NCI-H128 (cell line): ENCODE measurements around the gene TASP1.

ENCODE experiments used
- DNase-seq: peaks from one replicate; lab custom pipeline; 2025; ENCODE audit not compliant: unreplicated experiment; lab: John Stamatoyannopoulos, UW

TASP1 gene

DNA sequence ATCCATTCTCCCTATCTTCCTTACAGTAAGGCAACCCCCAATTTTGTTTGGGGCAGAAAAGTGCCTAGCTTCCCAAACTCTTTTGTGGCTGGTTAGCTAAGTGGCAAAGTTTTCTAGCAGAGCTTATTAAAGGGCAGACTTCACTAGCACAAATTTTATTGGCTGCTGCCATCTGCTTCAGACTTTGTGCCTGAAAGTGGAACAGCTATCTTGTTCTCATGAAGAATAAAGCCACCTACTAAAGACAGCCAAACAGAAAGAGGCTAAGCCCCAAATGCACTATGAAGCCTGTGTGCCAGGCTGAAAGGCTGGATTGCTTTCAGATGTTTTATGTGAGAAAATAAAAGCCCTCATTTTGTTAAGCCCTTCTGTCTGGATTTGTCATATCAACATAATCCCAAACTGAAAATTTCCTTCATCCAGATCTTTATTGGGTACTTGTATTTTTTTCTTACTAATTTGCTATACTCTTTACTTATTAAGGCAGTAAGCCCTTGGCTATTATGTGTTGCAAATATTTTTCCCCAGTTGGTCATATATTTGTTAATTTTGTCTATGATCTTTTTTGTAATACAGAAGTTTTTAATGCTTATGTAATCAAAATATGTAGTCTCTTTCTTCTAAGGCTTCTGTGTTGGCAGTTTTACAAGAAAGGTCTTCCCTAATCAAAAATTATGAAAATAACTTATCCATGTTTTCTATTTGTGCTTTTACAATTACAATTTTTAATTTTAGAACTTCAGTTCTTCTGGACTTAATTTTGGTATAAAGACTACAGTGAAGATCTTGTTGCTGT is 191.1 kb downstream of the TASP1 start:
- DNase-seq: no peak

DNA sequence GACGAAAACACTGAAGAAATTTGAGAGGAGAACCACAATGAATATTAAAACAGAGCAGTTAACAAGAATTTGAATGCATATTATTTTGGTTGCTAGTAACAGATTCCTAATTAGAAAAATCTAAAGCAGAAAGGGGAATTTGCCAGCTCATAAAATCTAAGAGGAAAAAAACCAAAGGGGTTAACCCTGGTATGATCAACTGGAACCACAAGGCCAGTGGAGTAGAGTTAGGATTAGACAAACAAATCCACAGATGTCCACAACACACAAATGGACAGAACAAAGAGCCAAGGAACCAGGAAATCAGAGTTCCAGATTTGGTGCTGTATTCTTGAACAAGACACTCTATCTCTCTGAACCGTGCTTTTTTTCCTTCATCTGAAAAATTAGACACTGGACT is 195.0 kb downstream of the TASP1 start:
- DNase-seq: no peak

DNA sequence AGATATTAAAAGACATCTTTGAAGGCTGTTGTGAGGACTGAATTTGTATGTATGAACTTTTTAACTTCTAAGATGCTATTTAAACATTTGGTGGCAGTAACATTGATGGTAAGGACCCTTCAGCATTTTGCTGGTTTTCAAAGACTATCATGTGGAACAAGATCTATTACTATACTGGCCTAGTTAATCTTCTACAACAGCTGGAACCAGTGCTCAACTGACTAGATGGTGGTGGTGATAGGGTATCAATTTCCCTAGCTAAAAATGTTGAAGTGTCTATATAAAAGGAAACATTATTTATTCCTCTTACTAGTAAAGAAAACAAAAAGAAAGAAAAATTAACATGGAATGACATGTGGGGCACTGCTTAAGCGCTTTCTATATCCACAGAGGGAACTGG is 195.7 kb downstream of the TASP1 start:
- no peak for DNase-seq

DNA sequence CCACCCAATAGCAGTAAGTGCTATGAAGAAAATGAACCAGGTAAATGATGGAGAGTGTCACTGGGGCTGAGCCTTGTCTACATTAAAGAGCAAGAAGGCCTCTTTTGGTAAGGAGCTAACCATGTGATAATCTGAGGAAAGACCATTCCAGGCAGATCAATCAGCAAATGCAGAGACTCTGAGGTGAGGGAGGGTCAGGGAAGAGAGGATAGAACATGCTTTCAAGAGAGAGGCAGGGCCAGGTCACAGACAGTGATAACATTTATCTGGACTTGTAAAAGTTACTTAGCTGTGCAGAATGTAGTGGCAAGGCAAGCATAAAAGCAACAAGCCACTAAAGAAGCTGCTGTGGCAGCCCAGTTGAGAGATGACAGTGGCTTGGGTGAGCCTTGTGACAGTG is 197.3 kb downstream of the TASP1 start:
- no peak for DNase-seq

DNA sequence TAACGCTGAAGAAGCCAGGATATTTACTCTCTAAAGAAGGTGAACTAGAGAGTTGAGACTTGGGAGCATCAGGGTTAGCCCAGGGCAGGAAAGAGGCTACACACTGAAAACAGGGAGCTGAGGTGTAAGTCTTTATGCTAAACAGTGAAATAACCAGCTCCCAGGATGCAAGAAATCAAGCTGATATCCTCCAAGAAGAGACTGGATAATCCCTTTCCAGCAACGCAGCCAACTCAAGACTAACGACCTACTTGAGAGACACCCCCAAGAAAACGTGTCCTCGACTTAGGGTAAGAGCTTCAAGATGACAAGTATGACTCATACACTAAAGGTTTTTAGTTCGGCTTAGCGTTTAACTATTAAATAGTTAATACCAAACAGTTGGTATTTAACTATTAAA is 202.2 kb downstream of the TASP1 start:
- DNase-seq: no peak

DNA sequence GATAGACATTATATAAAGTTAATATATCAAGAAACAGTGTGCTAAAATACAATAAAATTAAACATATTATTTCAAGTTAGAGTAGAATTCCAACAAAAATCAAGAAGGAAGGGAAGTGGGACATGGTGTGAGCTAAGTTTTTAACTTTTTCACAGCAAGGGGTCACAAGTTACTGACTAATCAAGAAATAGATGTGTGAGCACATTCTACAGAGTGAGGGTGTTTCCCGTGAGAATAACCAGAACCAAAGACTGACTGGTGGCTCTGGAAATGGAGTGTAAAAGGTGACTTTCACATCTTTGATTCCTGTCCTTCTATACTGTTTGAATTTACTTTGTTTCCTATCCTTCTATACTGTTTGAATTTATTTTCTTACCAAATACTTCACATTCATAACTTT is 206.6 kb downstream of the TASP1 start:
- no peak for DNase-seq

DNA sequence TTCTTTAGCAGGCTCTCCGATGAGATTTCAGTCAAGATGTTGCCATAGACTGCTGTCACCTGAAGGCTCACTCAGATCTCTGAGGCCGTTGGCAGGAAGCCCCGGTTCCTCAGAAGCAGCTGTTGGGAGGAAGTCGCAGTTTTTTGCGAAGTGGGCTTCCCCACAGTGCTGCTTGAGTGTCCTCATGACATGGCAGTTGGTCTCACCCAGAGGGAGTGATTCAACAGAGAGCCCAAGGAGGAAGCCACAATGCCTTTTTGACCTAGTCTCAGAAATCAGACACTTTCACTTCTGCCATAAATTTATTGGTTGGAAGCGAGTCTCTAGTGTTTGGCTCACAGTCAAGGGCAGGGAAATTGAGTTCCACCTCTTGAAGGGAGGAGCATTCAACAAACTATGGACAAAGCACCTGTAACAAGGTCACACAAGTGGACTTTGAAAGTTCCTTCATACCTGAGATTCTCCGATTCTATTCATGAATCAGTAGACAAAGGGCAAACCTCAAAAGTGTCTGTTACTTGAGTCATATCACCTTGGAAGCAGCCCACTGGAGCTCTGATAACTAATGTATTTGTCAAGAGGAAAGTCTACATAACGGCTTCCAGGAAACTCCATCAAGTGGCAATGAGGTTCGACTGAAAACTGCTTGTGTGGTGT is 208.3 kb downstream of the TASP1 start:
- no peak for DNase-seq

DNA sequence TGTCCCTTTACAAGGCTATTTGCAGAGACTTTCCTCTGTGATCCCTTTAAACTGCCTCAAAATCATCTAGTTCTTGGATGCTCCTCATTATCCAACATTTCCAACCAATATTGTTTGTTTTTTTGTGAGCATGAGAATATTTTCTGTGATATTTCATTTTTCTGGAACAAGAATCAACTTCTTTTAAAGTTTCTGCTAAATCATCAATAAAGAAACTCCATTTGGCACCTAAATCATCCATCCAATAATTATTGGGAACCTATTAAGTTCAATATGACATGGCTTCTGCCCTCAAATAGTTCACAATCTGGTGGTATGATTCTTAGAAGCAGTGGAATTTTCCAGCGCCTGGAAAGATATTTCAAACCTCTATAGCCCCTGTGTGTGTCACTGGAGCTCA is 210.0 kb downstream of the TASP1 start:
- no peak for DNase-seq

DNA sequence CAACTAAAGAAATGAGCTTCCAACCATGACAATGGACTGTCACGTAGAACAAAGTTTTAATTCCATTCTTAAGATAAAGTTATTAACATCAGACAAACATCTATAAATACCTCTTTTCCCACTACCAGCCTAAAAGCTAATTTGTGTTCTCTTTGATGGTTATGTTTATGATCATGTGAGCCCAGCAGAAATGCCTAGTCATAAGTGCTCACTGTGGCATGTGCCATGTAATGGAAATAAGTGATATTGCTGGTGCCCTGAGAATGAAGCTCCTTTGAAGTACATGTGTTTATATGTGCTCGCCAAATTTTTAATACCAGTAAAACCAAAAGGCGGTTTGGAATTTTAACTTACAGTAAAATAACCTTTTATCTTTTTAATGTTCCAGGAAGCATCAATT is 211.9 kb downstream of the TASP1 start:
- DNase-seq: no peak

DNA sequence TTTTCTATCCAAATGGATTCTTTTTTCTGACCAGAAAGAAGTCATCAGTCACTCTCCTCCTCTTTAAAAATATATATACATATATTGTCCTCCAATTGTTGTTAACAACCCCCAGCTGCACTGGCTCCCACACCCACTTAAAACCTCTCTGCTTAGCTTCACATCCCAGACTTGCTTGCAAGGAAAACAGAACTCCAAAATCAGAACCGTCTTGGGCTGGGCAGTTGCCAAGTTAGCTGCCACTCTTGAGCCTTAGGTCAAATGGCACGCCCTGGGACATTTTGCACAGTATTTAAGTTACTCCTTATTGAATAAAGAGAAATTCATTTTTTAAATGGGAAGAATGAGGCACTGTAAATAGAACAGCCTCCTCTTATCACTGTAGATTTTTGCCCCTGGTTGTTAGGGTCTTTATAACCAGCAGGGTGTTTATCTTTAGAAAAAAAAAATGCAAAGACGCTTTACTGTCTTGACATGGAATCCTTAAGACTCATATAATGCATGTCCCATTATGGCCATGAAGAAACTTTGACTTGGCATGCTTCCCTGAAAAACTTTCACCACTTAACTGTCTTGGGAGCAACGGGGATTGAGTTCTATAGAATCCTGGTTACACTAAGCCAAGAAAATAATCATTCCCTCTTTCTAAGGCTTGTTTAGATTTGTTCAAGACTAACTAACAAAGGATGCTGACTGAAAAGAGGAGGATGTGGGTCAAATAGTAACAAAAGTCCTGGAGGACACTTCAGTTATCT is 213.2 kb downstream of the TASP1 start:
- no peak for DNase-seq

DNA sequence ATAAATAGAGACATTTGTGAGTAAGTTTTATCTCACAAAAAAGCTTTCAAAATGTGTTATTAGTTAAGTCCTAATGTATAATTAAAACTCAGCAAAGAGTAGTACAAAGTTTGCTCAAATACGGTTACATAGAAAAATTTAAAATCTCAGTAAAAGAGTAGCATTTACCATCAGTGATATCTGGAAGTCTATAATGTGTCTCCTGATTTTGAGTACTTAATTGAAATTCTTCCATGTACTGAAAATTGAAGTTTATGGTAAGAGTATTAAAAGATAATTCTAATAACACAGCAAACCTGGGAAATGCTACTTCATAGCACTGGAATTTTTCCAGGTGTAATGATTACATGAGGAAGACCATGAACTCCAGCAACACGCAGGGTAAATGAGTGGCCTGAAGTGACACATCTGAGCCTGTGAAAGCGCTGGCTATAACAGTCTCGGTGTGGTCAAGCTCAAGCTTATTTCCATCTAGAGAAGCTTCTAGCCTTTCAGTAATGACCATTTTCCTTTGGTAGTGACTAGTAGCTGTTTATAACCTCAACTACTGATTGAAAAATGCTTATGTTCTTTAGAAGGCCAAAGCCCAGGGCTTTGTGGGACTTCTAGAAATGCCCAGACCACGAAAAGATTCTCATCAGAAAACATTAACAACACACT is 214.4 kb downstream of the TASP1 start:
- DNase-seq: no peak

DNA sequence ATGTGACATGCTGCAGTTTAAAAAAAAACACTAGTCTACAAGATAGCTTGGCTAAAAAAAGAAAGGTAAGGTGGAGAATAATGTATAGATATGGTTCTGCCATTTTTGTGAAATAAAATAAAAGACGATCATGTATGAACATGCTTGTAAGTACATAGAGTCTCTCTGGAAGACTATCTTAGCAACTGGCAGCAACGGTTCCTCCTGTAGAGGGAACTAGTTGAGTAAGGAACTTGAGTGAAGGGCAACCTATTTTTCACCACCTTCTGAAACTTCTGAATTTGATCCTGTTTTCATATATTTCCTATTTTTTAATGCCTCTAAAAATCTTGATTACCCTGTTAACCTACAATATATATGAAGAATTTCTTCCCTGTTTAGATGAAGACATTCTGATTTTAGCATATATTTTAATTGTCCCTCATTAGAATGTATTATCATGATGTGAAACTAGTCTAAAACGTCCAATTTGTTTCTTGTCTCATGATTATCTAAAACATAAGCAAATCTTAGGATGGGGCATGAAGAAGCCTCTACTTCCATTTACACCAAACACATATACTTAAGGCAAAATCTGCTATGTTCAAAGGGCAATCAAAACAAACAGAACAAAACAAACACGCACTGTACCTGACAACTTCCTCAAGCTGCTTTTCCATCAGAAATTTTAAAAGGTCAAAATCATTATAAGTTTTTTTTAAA is 215.1 kb downstream of the TASP1 start:
- DNase-seq: no peak

DNA sequence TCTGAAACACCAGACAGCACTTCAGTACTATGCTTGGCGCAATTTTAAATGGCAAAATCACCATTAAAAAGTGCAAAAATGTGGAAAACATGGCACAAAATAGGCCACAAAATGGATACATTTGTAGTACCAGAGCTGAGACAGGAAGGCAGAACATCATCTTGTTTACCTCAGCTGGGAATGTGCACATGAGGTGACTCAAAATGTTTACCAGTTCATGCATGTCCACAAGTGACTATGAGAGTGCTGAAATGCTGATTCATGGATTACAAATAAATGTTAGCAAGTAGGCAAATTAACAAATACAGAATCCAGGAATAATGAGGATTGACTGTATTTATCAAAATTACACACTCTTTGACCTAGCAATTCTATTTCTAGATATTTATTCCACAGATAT is 216.1 kb downstream of the TASP1 start:
- DNase-seq: no peak

DNA sequence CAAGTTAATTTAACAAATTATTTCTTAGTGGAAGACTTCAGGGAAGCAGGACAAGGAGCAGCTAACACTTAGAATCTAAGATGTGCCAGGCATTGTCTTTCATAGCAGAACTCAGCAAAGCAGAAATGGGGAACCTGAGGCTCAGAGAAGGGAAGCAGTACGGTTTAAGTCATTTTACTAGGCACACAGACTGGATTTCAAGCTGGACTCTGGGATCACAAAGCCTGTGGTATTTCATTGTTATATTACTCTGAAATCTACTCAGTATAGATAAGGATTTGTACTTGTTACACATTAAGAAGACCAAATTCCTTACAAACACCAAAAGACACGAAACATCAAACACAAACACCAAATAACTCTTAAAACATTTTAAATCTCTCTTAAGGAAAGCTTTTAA is 218.1 kb downstream of the TASP1 start:
- no peak for DNase-seq

DNA sequence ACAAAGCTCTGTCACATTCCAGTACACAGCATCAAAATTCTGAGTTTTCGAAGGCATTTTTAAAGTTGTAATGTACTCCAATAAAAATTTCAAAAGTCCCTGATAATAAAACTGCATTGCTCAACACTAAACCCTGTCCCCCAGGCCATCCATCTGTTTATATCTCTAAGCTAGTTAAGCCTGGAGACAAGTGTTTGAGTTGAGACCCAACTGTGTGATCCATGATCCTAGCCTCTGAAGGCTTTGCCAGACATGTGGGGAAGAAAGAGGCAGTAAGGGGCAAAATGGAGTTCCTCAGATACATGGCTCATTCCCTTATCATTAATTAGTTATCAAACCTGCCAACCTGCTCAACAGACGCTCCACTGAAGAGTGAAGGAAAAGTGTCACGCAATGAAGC is 219.3 kb downstream of the TASP1 start:
- no peak for DNase-seq

DNA sequence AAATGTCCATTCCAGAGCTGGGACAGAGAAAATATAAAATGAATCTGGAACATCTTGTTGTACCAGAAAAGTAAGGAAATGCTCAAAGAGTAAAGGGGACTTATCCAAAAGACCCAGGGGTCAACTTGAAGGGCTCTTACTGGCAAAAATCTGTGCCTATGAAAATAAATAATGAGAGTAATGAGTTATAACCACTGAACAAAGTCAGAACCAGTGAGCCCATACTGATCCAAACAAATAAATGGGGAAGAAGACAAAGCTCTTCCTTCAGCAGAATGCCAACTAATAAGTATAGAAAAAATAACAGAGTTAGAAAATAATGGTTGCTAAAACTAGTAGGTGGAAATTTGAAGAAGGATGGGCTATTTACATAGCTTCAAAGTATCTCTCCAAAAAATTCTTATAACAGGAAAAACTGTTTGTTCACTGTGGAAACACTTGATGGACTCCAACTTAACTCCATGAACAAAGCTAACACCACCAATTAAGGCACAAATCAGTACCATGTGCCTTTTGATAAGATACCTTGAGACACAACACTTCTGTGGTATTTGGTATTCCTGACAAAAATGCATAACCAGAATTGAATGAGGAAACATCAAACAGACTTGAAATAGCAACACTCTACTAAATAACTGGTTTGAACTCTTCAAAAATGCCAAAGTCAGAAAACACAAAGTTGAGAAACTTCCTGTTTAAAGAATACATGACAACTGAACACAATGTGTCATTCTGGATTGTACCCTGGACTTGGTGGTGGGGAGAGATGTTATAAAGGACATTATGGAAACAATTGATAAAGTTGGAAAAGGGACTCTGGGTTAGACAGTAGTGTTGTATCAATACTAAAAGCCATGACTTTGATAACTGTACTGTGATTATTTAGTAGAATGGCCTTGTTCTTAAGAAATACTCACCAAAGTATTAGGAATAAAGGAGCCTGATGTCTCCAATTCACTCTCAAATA is 220.2 kb downstream of the TASP1 start:
- no peak for DNase-seq

DNA sequence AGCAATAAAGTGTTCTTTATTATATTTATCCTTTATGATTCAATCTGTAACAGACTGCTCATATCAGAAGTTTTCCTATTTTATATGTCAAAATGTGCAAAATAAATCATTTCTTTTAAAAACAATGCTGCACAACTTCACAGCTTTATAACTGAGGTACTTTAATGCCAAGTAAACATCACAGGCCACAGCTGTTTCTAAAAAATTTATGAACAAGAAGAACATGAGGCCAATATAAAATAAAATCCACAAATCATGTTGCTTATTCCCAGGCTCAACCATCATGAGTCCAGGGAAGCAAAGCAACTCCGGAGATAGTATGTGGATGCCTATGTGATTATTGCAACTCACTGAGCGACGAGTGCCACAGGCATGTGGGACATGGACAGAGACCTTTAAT is 222.2 kb downstream of the TASP1 start:
- DNase-seq: no peak

DNA sequence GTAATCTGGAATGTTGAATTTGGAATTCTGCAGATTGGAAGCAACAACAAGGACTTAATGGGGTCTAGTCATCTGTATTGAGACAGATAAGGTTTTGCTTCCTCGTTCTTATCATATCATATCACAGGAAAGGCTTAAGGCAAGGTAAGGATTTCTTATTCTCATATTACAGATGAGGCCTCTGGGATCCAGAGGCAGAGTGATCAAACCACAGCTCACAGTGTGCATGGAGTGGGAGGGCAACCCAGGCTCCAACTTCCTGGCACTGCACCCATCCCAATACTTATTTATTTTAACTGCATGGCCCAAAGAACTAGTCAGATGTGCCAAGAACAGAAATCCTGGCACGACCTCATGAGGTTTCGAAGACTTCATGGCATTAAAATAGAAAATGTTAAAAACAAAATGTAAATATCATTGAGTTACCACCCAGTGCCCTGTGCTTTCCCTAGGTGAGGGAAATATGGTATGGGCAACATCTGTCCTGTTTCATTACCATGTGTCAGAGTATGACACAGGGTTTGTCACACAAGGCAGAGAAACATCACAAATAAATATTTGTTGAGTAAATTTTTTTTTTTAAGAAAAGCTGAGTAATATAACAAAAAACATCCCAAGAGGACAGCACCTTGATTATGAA is 225.8 kb downstream of the TASP1 start:
- no peak for DNase-seq

DNA sequence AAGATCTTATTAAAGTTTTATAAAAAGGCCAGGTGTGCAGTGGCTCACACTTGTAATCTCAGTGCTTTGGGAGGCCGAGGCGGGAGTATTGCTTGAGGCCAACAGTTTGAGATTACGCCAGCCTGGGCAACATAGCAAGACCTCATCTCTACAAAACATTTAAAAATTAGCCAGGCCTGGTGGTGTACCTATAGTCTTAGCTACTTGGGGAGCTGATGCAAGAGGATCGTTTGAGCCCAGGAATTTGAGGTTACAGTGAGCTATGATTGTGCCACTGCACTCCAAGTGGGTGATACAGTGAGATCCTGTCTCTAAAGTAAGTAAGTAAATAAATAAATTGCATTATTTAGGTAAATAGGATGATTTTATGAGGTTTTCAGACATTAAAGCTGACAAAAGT is 234.4 kb downstream of the TASP1 start:
- no peak for DNase-seq
